GM19238 (cell line): ENCODE results near the gene CGB2.
"Not testable (repeated sequence)": the region's sequence is repeated elsewhere in the genome, so short reads cannot be mapped to it uniquely, and the experiment has no call there.

Experiments used
- DNase-seq: peaks from one replicate; pipeline ENCODE4 v3.0.0; 2011; ENCODE audit warnings: low spot score; ENCODE audit not compliant: insufficient read length

The CGB2 gene

GRCh38 chr19:49065905-49066512 is 34.3 kb downstream of the CGB2 start:
- no peak for DNase-seq

GRCh38 chr19:49067554-49067953 is 35.9 kb downstream of the CGB2 start:
- no peak for DNase-seq

- DNase-seq, result no peak
Measured at GRCh38 chr19:49069026-49069425, 37.3 kb downstream of the CGB2 start.

GRCh38 chr19:49070416-49070815 is 38.7 kb downstream of the CGB2 start:
- no peak for DNase-seq

GRCh38 chr19:49071860-49072547 is 40.3 kb downstream of the CGB2 start:
- DNase-seq, result no peak

GRCh38 chr19:49073514-49074378 is 42.1 kb downstream of the CGB2 start:
- no peak for DNase-seq

GRCh38 chr19:49074869-49075268 is 43.2 kb downstream of the CGB2 start:
- DNase-seq, result not testable (repeated sequence)

GRCh38 chr19:49080392-49080791 is 48.7 kb downstream of the CGB2 start:
- no peak for DNase-seq

GRCh38 chr19:49081273-49081672 is 49.6 kb downstream of the CGB2 start:
- DNase-seq, result no peak
